Adipocyte (in vitro differentiated cells): ENCODE measurements around the gene MSGN1.

Experiments
- DNase-seq: peaks from one replicate; pipeline ENCODE4 v3.0.0-alpha.2; 2015; ENCODE audit warnings: low read depth
- H3K27me3 ChIP-seq: replicated peaks from 2 replicates; pipeline ENCODE4 v1.7.0; 2013; ENCODE audit warnings: mild to moderate bottlenecking, low read length, moderate library complexity; ENCODE audit not compliant: control insufficient read depth, insufficient read depth
- H3K36me3 ChIP-seq: 2 replicates; pipeline ENCODE4 v1.7.0; 2013; ENCODE audit warnings: low read length, mild to moderate bottlenecking, moderate library complexity; ENCODE audit not compliant: control insufficient read depth, insufficient read depth, severe bottlenecking
- H3K4me1 ChIP-seq: 2 replicates; pipeline ENCODE4 v1.7.0; 2013; ENCODE audit warnings: mild to moderate bottlenecking, low read length, moderate library complexity; ENCODE audit not compliant: control insufficient read depth, insufficient read depth
- H3K4me3 ChIP-seq: 2 replicates; pipeline ENCODE4 v1.7.0; 2013; ENCODE audit warnings: mild to moderate bottlenecking, low read length, moderate library complexity
- H3K9ac ChIP-seq: 2 replicates; pipeline ENCODE4 v1.7.0; 2013; ENCODE audit warnings: mild to moderate bottlenecking, low read length, moderate library complexity
- H3K9me3 ChIP-seq: 2 replicates; pipeline ENCODE4 v1.7.0; 2013; ENCODE audit warnings: mild to moderate bottlenecking, low read length, moderate library complexity; ENCODE audit not compliant: control insufficient read depth

The MSGN1 gene

GRCh38 chr2:17851731-17852585 is 35.7 kb downstream of the MSGN1 start:
- Histone ChIP-seq H3K36me3 (no peaks in the 10 kb centered on the region), H3K4me3 (no peak overlapping the region), H3K27me3 (peaks cover 30% of the 10 kb centered on the region), H3K4me1 (no peaks in the 10 kb centered on the region), H3K9me3 (no peaks in the 10 kb centered on the region), H3K9ac (no peak overlapping the region)
- DNase-seq, result peak; percentile 86

- H3K4me3 ChIP-seq, result no peak overlapping the region
- no peak for DNase-seq
- no peaks in the 10 kb centered on the region for H3K4me1 ChIP-seq
- no peaks in the 10 kb centered on the region for H3K9me3 ChIP-seq
- no peak overlapping the region for H3K9ac ChIP-seq
- no peaks in the 10 kb centered on the region for H3K36me3 ChIP-seq
- H3K27me3 ChIP-seq, result peaks cover 34% of the 10 kb centered on the region
These were observed 37.5 kb downstream of the MSGN1 start for GRCh38 chr2:17853799-17854198.

GRCh38 chr2:17857021-17857420 is 40.8 kb downstream of the MSGN1 start:
- Histone ChIP-seq H3K4me3 (no peak overlapping the region), H3K27me3 (peaks cover 35% of the 10 kb centered on the region), H3K9me3 (no peaks in the 10 kb centered on the region), H3K4me1 (no peaks in the 10 kb centered on the region), H3K9ac (no peak overlapping the region), H3K36me3 (no peaks in the 10 kb centered on the region)
- DNase-seq, result peak; percentile 15

- H3K36me3 ChIP-seq, result no peaks in the 10 kb centered on the region
- H3K27me3 ChIP-seq, result peaks cover 31% of the 10 kb centered on the region
- no peaks in the 10 kb centered on the region for H3K4me1 ChIP-seq
- no peaks in the 10 kb centered on the region for H3K9me3 ChIP-seq
- H3K4me3 ChIP-seq, result no peak overlapping the region
- no peak for DNase-seq
- H3K9ac ChIP-seq, result no peak overlapping the region
These were observed 41.8 kb downstream of the MSGN1 start for GRCh38 chr2:17858064-17858463.

GRCh38 chr2:17863539-17863938 is 47.3 kb downstream of the MSGN1 start:
- no peaks in the 10 kb centered on the region for H3K9me3 ChIP-seq
- peaks cover 8% of the 10 kb centered on the region for H3K27me3 ChIP-seq
- no peak for DNase-seq
- H3K9ac ChIP-seq, result no peak overlapping the region
- no peaks in the 10 kb centered on the region for H3K36me3 ChIP-seq
- H3K4me1 ChIP-seq, result no peaks in the 10 kb centered on the region
- no peak overlapping the region for H3K4me3 ChIP-seq

- Histone ChIP-seq H3K36me3 (no peaks in the 10 kb centered on the region), H3K4me3 (no peak overlapping the region), H3K9me3 (no peaks in the 10 kb centered on the region), H3K4me1 (no peaks in the 10 kb centered on the region), H3K27me3 (peaks cover 13% of the 10 kb centered on the region), H3K9ac (no peak overlapping the region)
- DNase-seq, result no peak
These were observed 48.4 kb downstream of the MSGN1 start for GRCh38 chr2:17864676-17865075.

- Histone ChIP-seq H3K9me3 (no peaks in the 10 kb centered on the region), H3K4me1 (no peaks in the 10 kb centered on the region), H3K9ac (no peak overlapping the region), H3K27me3 (peaks cover 15% of the 10 kb centered on the region), H3K4me3 (no peak overlapping the region), H3K36me3 (no peaks in the 10 kb centered on the region)
- no peak for DNase-seq
These were observed 50.9 kb downstream of the MSGN1 start for GRCh38 chr2:17867133-17867532.
